ENCODE data around the gene TTC39B. TPM values are rescaled to one million over a fixed set of nuclear protein-coding genes. Genes with fewer than 3 reads are reported as not detected.

Gene TTC39B
- total RNA-seq, 1 donor from 2014 or later = 6.6 TPM

GRCh38 chr9:15349892-15350761 is 43.1 kb upstream of the TTC39B start:
- Mint-ChIP-seq H3K27me3 (no peaks in the 10 kb centered on the region), H3K9me3 (ENCODE audit: low read depth) (peaks cover 11% of the 10 kb centered on the region), H3K4me3 (ENCODE audit: low read depth) (no peak overlapping the region), H3K4me1 (ENCODE audit: low read depth) (peaks cover 22% of the 10 kb centered on the region), H3K36me3 (ENCODE audit: insufficient read depth) (peaks cover 1% of the 10 kb centered on the region), H3K27ac (no peak overlapping the region)
- no peak for DNase-seq (ENCODE audit: low spot score, unreplicated experiment)
- no peak for TF ChIP-seq CTCF (IDR thresholded peaks at IDR 0.05; ENCODE audit: unreplicated experiment)

- no peak overlapping the region for H3K27ac Mint-ChIP-seq
- peaks cover 2% of the 10 kb centered on the region for H3K9me3 Mint-ChIP-seq (ENCODE audit: low read depth)
- H3K4me1 Mint-ChIP-seq (ENCODE audit: low read depth) = peaks cover 11% of the 10 kb centered on the region
- no peak for DNase-seq (ENCODE audit: low spot score, unreplicated experiment)
- H3K27me3 Mint-ChIP-seq = no peaks in the 10 kb centered on the region
- TF ChIP-seq CTCF (IDR thresholded peaks at IDR 0.05; ENCODE audit: unreplicated experiment) = no peak
- H3K4me3 Mint-ChIP-seq (ENCODE audit: low read depth) = no peak overlapping the region
- H3K36me3 Mint-ChIP-seq (ENCODE audit: insufficient read depth) = no peaks in the 10 kb centered on the region
These were observed 39.8 kb upstream of the TTC39B start for GRCh38 chr9:15346837-15347236.

- no peaks in the 10 kb centered on the region for H3K27me3 Mint-ChIP-seq
These were observed 37.2 kb upstream of the TTC39B start for GRCh38 chr9:15344191-15344590.

GRCh38 chr9:15333376-15333881 is 26.4 kb upstream of the TTC39B start:
- Mint-ChIP-seq H3K4me3 (ENCODE audit: low read depth) (no peak overlapping the region), H3K27ac (peak overlapping the region; percentile 57), H3K27me3 (no peaks in the 10 kb centered on the region), H3K36me3 (ENCODE audit: insufficient read depth) (no peaks in the 10 kb centered on the region), H3K4me1 (ENCODE audit: low read depth) (peaks cover 13% of the 10 kb centered on the region), H3K9me3 (ENCODE audit: low read depth) (peaks cover 6% of the 10 kb centered on the region)
- TF ChIP-seq CTCF (IDR thresholded peaks at IDR 0.05; ENCODE audit: unreplicated experiment) = no peak
- no peak for DNase-seq (ENCODE audit: low spot score, unreplicated experiment)

More at GRCh38 chr9:15344191-15344590, 37.2 kb upstream of the TTC39B start:
- Mint-ChIP-seq H3K4me3 (ENCODE audit: low read depth) (no peak overlapping the region), H3K27ac (no peak overlapping the region), H3K36me3 (ENCODE audit: insufficient read depth) (no peaks in the 10 kb centered on the region), H3K9me3 (ENCODE audit: low read depth) (peaks cover 8% of the 10 kb centered on the region), H3K4me1 (ENCODE audit: low read depth) (peaks cover 11% of the 10 kb centered on the region)
- no peak for TF ChIP-seq CTCF (IDR thresholded peaks at IDR 0.05; ENCODE audit: unreplicated experiment)
- no peak for DNase-seq (ENCODE audit: low spot score, unreplicated experiment)

GRCh38 chr9:15332939-15333338 is 25.9 kb upstream of the TTC39B start:
- H3K9me3 Mint-ChIP-seq (ENCODE audit: low read depth) = peaks cover 6% of the 10 kb centered on the region
- H3K4me3 Mint-ChIP-seq (ENCODE audit: low read depth) = no peak overlapping the region
- no peak overlapping the region for H3K27ac Mint-ChIP-seq
- DNase-seq (ENCODE audit: low spot score, unreplicated experiment) = no peak
- no peaks in the 10 kb centered on the region for H3K36me3 Mint-ChIP-seq (ENCODE audit: insufficient read depth)
- no peak for TF ChIP-seq CTCF (IDR thresholded peaks at IDR 0.05; ENCODE audit: unreplicated experiment)
- no peaks in the 10 kb centered on the region for H3K27me3 Mint-ChIP-seq
- H3K4me1 Mint-ChIP-seq (ENCODE audit: low read depth) = peaks cover 13% of the 10 kb centered on the region

All from progenitor cell of endocrine pancreas (in vitro differentiated cells).